SK-N-SH (cell line): ENCODE measurements around the gene MGME1. TPM values are rescaled to one million over a fixed set of nuclear protein-coding genes. Genes with fewer than 3 reads are reported as not detected.

Experiments used
- CTCF ChIA-PET: fragments of 300-600, 350-600 bp; formaldehyde crosslinking; extraction: SDS; loops from one replicate; lab custom pipeline; 2021; lab: Yijun Ruan, JAX
- POLR2A ChIA-PET: fragments of 350-600 bp; sonication (Branson Sonifier 250); formaldehyde crosslinking; extraction: SDS; loops from one replicate; lab custom pipeline; 2020; ENCODE audit warnings: antibody characterized with exemption, inconsistent platforms; lab: Yijun Ruan, JAX
- DNase-seq: peaks from one replicate; pipeline ENCODE4 v3.0.0; 2012
- H2AFZ ChIP-seq: fragments of 200-600 bp; sonication (generic); 2 replicates; pipeline ENCODE4 v1.8.1; 2016; ENCODE audit warnings: antibody characterized with exemption, mild to moderate bottlenecking, low read depth
- H3F3A ChIP-seq: fragments of 200-600 bp; sonication (generic); replicated peaks from 2 replicates; pipeline ENCODE3; 2016; ENCODE audit warnings: antibody characterized with exemption, mild to moderate bottlenecking; ENCODE audit not compliant: insufficient read depth
- H3K27ac ChIP-seq, 2 experiments: fragments of 200-500 bp in 1 of 2; fragments of 200-600 bp in 1 of 2; sonication (Bioruptor generic) in 1 of 2; sonication (generic), shearing (Covaris generic) in 1 of 2; 2 replicates each; pipeline versions ENCODE4 v1.5.1 to v1.6.1; 2014 to 2016; ENCODE audit warnings: low read depth in 2 of 2, inconsistent platforms in 1 of 2, low read length in 1 of 2, mild to moderate bottlenecking in 1 of 2, mixed read lengths in 1 of 2
- H3K27me3 ChIP-seq: fragments of 200-600 bp; sonication (generic), shearing (Covaris generic); 2 replicates; pipeline ENCODE4 v1.6.1; 2016; ENCODE audit warnings: mixed run types; ENCODE audit not compliant: insufficient read depth
- H3K36me3 ChIP-seq, 2 experiments: fragments of 200-500 bp in 1 of 2; fragments of 200-600 bp in 1 of 2; sonication (Bioruptor generic) in 1 of 2; sonication (generic) in 1 of 2; replicated peaks in 1 of 2; 2 replicates each; pipeline versions ENCODE3 to v1.5.1; 2014 to 2016; ENCODE audit warnings: low read length in 1 of 2, mild to moderate bottlenecking in 1 of 2; ENCODE audit not compliant: insufficient read depth in 2 of 2, control insufficient read depth in 1 of 2
- H3K4me1 ChIP-seq, 2 experiments: fragments of 200-500 bp in 1 of 2; fragments of 200-600 bp in 1 of 2; sonication (Bioruptor generic) in 1 of 2; sonication (generic), shearing (Covaris generic) in 1 of 2; 2 replicates each; pipeline versions ENCODE4 v1.5.1 to v1.6.1; 2014 to 2016; ENCODE audit warnings: low read depth in 1 of 2, low read length in 1 of 2, mixed run types in 1 of 2; ENCODE audit not compliant: insufficient read depth in 2 of 2, control insufficient read depth in 1 of 2
- H3K4me2 ChIP-seq: fragments of 200-600 bp; sonication (generic), shearing (Covaris generic); 2 replicates; pipeline ENCODE4 v1.6.1; 2017; ENCODE audit warnings: mixed run types
- H3K4me3 ChIP-seq, 2 experiments: fragments of 200-500 bp in 1 of 2; fragments of 200-600 bp in 1 of 2; sonication (Bioruptor generic) in 1 of 2; sonication (generic), shearing (Covaris generic) in 1 of 2; 2 replicates each; pipeline versions ENCODE4 v1.5.1 to v1.8.1; 2014 to 2016; ENCODE audit warnings: low read depth in 2 of 2, inconsistent platforms in 1 of 2, low read length in 1 of 2, mild to moderate bottlenecking in 1 of 2, mixed read lengths in 1 of 2, moderate library complexity in 1 of 2
- H3K79me2 ChIP-seq: fragments of 200-600 bp; sonication (generic); 2 replicates; pipeline ENCODE4 v1.8.1; 2017; ENCODE audit warnings: mild to moderate bottlenecking; ENCODE audit not compliant: insufficient read depth
- H3K9ac ChIP-seq: fragments of 200-600 bp; sonication (generic); 2 replicates; pipeline ENCODE4 v1.6.1; 2017; ENCODE audit warnings: mixed run types
- H3K9me2 ChIP-seq: fragments of 200-600 bp; sonication (generic); 2 replicates; pipeline ENCODE4 v1.6.1; 2017; ENCODE audit warnings: mixed run types
- H3K9me3 ChIP-seq: fragments of 200-600 bp; sonication (generic); 2 replicates; pipeline ENCODE4 v1.6.1; 2017; ENCODE audit warnings: mixed run types, mild to moderate bottlenecking, moderate library complexity
- H4K20me1 ChIP-seq: fragments of 200-600 bp; sonication (generic); 2 replicates; pipeline ENCODE4 v1.6.1; 2017; ENCODE audit warnings: mild to moderate bottlenecking, mixed run types; ENCODE audit not compliant: insufficient read depth
- CHD2 ChIP-seq: fragments of 150-350 bp; IDR thresholded peaks from 2 replicates; pipeline ENCODE4 v1.6.1; 2018; ENCODE audit warnings: low read length; ENCODE audit not compliant: partially characterized antibody
- CTCF ChIP-seq: fragments of 200-600 bp; sonication (generic); IDR thresholded peaks from 2 replicates; pipeline ENCODE4 v1.6.1; 2017; ENCODE audit warnings: antibody characterized with exemption, mild to moderate bottlenecking, moderate library complexity
- EP300 ChIP-seq, 2 experiments: IDR thresholded peaks; 2 replicates each; pipeline versions ENCODE4 v1.4.0 to v1.6.1; 2012; ENCODE audit warnings: borderline replicate concordance in 1 of 2, low read depth in 1 of 2, low read length in 1 of 2
- FOSL2 ChIP-seq: IDR thresholded peaks from 2 replicates; pipeline ENCODE4 v1.4.0; 2012; ENCODE audit warnings: low read depth, mild to moderate bottlenecking, moderate library complexity, borderline replicate concordance
- IRF3 ChIP-seq: fragments of 150-350 bp; IDR thresholded peaks from 2 replicates; pipeline ENCODE4 v1.6.1; 2016; ENCODE audit warnings: mild to moderate bottlenecking, low read depth, low read length
- JUND ChIP-seq: IDR thresholded peaks from 2 replicates; pipeline ENCODE4 v1.4.0; 2012
- MAX ChIP-seq: IDR thresholded peaks from 2 replicates; pipeline ENCODE4 v1.4.0; 2012; ENCODE audit warnings: low read depth
- MXI1 ChIP-seq: IDR thresholded peaks from 2 replicates; pipeline ENCODE4 v1.6.1; 2012; ENCODE audit warnings: mild to moderate bottlenecking, low read depth, low read length, improper control_type of control experiment
- PBX3 ChIP-seq: IDR thresholded peaks from 2 replicates; pipeline ENCODE4; 2012
- POLR2AphosphoS5 ChIP-seq: IDR thresholded peaks from 2 replicates; pipeline ENCODE4 v1.6.1; 2012; ENCODE audit warnings: low read depth, low read length
- RAD21 ChIP-seq: IDR thresholded peaks from 2 replicates; pipeline ENCODE4 v1.6.1; 2012; ENCODE audit warnings: mild to moderate bottlenecking, low read length
- REST ChIP-seq: IDR thresholded peaks from 2 replicates; pipeline ENCODE4 v1.6.1; 2012; ENCODE audit warnings: mild to moderate bottlenecking, low read depth, low read length, moderate library complexity
- RFX5 ChIP-seq: IDR thresholded peaks from 2 replicates; pipeline ENCODE4 v1.6.1; 2012; ENCODE audit warnings: mild to moderate bottlenecking, improper control_type of control experiment, low read length
- TAF1 ChIP-seq: IDR thresholded peaks from 2 replicates; pipeline ENCODE4 v1.6.1; 2012; ENCODE audit warnings: low read depth, mild to moderate bottlenecking, low read length, moderate library complexity, borderline replicate concordance
- USF2 ChIP-seq: fragments of 150-350 bp; IDR thresholded peaks from 2 replicates; pipeline ENCODE4 v1.6.1; 2017; ENCODE audit warnings: antibody characterized with exemption, low read length, low read depth, borderline replicate concordance
- WGBS: methylation state at CpG from one replicate; pipeline ENCODE4 v1.1.6; 2017; ENCODE audit warnings: low lambda C conversion rate; 5-methylcytosine and 5-hydroxymethylcytosine counted together
- polyA plus RNA-seq, 3 experiments: library from polyadenylated mRNA; depleted of rRNA; stranded (reverse); fragments of >200 nt; gene quantifications; 2 replicates each; pipeline ENCODE4 v1.2.3, GENCODE V29; 2012

The MGME1 gene
- polyA plus RNA-seq, 1 of the 3 experiments (the other 2 are of a cell fraction) = 7.9 TPM

GRCh38 chr20:18011482-18011881 lies 42.7 kb downstream of the MGME1 start (continued):
- no peak for TF ChIP-seq REST
- no peak for TF ChIP-seq CHD2
- TF ChIP-seq MAX = no peak

- Histone ChIP-seq H3K4me2 (no peak overlapping the region), H4K20me1 (no peaks in the 10 kb centered on the region), H3K9me2 (no peaks in the 10 kb centered on the region), H3K9ac (no peak overlapping the region), H3F3A (no peaks in the 10 kb centered on the region), H3K4me3 (no peak overlapping the region), H3K79me2 (no peaks in the 10 kb centered on the region), H3K36me3 (no peaks in the 10 kb centered on the region), H3K27ac (no peak overlapping the region), H3K9me3 (no peaks in the 10 kb centered on the region), H3K4me1 (peaks cover 0 to 9% of the 10 kb centered on the region in 2 experiments; a peak in 1 of 4 replicates), H3K27me3 (no peaks in the 10 kb centered on the region), H2AFZ (no peak overlapping the region)
- TF ChIP-seq POLR2AphosphoS5 (no peak), CTCF (no peak), EP300 (IDR thresholded peaks at IDR 0.05; ENCODE audit: borderline replicate concordance in 1 of 2, low read depth in 1 of 2, low read length in 1 of 2) (no peak), RFX5 (no peak), RAD21 (no peak), FOSL2 (no peak), JUND (no peak), USF2 (no peak), MXI1 (no peak), IRF3 (no peak), TAF1 (no peak), PBX3 (no peak)
- ChIA-PET POLR2A (no interaction called here), CTCF (no interaction called here)
- DNase-seq = no peak
- 80% methylated on average over 15 of the region's 21 CpGs for WGBS
These were observed 43.3 kb downstream of the MGME1 start for GRCh38 chr20:18011951-18012645.
